HG03097 (cell line): ENCODE measurements around the gene CRACDL.

ENCODE experiments used
- ATAC-seq: cut with Tn5 transposase; IDR thresholded peaks from one replicate; pipeline ENCODE4 v1.9.1; 2021; ENCODE audit not compliant: unreplicated experiment, low FRiP score

The CRACDL gene

DNA sequence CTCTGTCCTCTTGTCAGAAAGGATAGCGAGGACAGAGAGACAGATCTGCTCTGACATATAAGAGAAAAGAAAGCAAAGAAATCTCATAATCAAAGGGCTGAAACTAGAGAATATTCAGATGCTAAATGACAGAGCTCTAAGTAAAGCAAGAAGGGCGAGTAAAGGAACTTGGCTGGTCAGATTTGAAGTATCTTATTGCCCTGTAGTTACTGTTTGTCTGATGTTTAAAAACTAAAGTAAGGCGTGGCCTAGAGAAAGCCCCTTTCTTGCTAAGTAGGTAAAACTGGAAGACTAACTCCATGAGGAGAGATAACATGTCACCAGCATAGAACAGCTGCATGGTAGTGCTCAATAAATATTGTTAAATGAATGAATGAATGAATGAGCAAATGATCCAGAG lies 70.0 kb downstream of the CRACDL start:
- no peak for ATAC-seq

- no peak for ATAC-seq
Measured at GRCh38 chr2:98861601-98862000, 74.4 kb downstream of the CRACDL start.

DNA sequence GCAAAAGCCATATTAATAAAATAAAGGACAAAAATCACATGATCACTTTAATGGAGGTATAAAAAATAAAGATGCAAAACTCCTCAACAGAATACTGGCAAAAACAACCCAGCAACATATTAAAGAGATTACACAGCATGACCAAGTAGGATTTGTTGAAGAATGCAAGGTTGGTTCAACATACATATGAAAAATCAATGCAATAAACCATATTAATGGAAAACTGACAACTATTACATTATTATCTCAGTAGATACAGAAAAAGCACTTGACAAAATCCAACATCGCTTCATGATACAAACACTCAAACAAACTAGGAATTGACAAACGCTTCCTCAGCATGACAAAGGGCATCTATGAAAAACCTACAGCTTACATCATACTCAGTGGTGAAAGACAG lies 76.7 kb downstream of the CRACDL start:
- no peak for ATAC-seq

- no peak for ATAC-seq
Measured at GRCh38 chr2:98857001-98857400, 79.0 kb downstream of the CRACDL start.

DNA sequence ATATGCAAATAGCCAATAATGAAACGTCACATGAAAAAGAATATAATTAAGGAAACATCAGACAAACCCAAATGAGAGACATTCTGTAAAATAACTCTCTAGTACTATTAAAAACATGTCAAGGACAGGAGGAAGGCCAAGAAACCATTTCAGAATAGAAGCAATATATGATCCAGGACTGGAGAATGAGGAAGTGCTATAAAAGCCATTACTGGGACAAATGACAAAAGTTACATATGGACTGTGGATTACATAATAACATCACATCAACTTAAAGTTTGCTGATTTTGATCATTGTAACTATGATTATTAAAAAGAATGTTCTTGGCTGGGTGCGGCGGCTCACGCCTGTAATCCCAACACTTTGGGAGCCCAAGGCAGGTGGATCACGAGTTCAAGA lies 81.3 kb downstream of the CRACDL start:
- ATAC-seq: no peak

DNA sequence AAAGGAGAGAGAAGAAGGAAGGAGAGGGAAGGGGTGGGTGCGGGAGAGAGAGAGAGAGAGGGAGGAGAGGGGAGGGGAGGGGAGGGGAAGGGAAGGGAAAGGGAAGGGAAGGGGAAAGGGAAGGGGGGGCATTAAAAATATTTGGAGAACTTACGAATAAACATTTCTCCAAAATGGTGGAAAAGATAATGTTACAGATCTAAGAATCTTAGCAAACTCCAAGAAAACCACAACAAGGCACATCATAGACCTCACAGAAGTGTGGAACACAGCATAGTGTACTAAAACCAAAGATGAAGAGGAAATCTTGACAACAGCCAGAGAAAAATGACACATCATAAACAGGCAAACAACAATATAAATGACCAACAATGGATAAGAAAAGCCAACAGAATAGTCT lies 83.1 kb downstream of the CRACDL start:
- ATAC-seq: no peak

DNA sequence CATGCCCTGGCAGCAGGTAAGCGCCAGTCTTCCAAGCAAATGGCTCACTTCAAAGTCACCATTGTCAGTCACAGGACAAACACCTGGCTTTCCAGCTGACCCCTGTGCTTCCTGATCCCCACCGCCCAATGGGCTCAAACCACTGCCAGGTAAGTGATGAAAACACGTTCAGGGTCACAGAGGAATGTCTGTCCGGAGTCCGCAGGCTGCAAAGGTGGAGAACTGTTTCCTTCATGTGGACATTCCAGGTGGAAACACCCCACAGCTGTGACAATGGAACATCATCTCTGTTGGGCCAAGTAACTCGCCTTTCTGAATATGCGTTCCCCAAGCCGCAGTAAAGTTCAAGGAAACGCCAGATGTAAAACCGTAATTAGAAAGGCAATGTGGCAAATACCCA lies 86.0 kb downstream of the CRACDL start:
- ATAC-seq: no peak

- no peak for ATAC-seq
Measured at GRCh38 chr2:98849113-98849512, 86.9 kb downstream of the CRACDL start.

DNA sequence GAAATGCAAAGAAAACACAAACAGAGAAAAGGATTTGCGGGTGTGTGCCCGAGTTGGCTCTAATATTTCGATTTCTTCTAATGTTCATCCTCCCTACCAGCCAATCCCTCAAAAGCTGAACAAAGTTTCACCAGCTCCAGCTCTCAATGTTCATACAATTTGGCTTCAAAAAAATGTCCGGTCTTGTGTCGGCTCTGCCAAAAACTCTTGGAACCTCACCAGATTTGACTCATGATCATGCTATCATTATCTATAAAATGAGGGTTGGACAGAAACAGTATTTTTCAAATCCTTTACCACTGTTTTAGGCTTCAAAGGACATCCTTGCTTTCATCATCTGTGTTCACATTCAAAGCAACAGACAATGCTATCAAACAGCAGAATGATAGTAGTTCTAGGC lies 88.2 kb downstream of the CRACDL start:
- no peak for ATAC-seq

- ATAC-seq: no peak
Measured at GRCh38 chr2:98846041-98846440, 90.0 kb downstream of the CRACDL start.

DNA sequence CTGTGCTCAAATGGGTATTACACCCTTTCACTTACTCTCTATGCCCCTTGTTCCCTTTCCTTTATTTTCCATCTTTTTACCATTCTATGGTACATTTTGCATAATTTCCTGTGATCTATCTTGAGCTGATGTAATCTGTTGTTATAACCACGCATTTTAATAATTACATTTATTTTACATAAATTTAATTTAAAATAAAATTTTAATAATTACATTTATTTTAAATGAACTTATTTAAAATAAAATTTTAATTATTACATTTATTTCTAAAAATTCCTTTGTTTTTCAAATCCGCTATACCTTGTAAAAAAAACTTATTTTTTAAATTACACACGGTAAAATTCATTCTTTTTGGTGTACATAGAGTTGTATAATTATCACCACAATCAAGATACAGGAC lies 93.9 kb downstream of the CRACDL start:
- ATAC-seq: no peak

GRCh38 chr2:98839292-98839691 lies 96.7 kb downstream of the CRACDL start:
- ATAC-seq: no peak

DNA sequence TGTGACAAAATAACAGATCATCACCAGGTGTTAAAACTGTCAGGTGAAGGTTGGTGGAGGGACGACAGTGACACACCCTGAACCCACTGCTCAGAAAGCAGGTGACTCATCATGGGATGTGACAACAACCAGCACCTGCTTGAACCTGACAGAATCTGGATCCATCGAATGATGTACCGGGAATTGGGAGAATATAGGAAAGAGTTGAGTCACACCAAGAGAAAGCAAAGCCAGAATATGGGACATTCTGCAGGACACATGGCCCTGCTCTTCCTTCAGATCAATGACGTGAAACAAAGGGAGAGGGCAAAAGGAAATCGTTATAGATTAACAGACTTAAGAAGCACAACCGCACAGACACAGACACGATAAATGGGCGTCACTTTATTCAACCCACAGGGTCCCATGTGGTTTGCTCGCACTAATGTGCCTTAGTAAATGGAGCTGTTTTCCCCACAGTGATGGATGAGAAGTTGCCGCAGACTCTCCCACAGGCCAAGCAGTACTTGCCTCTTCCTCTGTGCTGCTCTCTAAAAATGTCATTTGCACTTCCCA lies 100.1 kb downstream of the CRACDL start:
- ATAC-seq: no peak

DNA sequence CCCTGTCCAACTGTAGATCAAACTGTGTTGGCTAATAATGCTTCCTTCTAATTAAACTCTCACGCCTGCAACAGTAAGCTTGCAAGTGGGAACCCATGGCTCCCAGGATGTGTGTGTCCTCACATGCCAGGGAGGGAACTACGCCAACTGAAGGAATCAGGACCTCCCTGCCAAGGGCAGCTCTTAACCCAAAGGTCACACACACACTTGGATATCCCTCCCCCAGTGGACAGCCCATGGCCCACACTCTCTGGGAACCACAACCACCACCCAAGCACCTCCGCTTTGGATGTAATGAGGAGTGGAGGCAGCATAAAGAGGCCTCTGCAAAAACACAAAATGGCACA lies 102.1 kb downstream of the CRACDL start:
- ATAC-seq: no peak

- no peak for ATAC-seq
Measured at GRCh38 chr2:98833172-98833916, 102.7 kb downstream of the CRACDL start.

GRCh38 chr2:98832172-98832571 lies 103.9 kb downstream of the CRACDL start:
- no peak for ATAC-seq

DNA sequence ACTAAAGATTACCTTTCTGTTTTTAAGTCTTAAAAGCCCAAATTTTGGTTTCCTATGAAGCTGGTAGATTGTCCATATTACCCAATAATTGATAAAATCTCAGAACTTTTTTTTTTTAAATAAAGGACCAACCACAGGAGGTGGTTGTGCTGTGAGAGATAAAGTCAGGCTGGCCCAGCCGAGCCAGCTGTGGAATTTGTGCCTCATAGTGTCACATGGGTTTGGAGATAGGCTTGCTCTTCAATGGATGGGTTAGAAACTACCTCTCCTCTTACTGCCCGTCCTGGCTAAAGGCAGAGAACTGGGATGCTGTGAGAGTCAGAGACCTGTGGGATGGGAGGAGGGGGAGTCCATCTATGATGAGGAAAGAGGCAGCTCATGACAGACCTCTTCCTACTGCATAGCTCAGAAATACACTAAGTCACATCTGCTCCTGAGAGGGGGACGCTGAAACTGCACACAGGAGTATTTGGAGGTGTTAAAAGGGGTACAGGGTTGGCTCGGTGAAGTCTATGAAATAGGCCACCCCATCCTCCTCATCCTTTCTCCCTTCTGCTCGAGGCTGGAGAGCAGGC lies 105.4 kb downstream of the CRACDL start:
- ATAC-seq: no peak

GRCh38 chr2:98829581-98830270 lies 106.3 kb downstream of the CRACDL start:
- ATAC-seq: no peak

DNA sequence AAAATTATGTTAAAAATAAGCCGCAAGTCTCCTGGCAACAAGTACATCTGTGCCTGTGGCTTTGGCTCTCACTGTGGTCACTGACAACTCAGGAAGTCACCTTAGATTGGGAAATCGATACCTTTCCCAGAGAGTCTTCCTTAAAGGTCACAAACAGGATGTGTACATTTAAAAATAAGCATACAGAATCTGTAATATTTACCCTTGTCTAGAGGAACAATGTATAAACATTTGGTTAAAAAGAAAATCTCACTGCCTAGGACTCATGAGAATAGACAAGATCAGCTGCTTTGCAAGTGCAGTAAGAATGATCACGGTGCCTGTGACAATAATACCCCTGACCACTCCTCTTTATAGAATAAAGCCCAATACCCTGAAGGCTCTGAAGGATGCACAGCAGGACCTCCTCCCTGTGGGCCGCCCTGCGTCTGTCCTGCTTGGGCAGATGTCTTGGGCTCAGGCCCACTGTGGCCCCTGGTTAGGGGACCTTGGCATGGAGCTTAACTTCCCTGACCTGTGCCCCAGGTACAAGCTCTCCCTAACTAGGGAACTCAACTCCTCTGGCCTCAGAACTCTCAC lies 107.1 kb downstream of the CRACDL start:
- no peak for ATAC-seq

DNA sequence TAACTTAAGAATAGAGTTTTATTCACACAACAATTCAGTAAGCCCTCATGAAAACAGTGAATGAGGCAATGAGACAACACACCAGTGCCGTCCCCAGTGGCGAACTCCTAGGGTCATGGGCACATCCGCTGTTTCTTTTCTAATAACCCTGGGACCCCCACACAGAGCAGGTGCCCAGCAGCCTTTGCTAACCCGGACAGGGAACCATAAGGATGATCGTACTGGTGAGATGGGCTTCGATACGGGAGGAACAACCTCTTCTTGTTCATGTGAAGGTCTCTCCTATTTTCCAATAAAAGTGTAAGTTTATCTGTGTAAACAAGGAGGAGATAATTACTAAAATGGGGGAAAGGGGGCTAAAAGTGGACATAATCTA lies 107.7 kb downstream of the CRACDL start:
- no peak for ATAC-seq

GRCh38 chr2:98827625-98828368 lies 108.2 kb downstream of the CRACDL start:
- no peak for ATAC-seq
